MG63 (cell line): ENCODE measurements around the gene MRPL28. TPM values are rescaled to one million over a fixed set of nuclear protein-coding genes. Genes with fewer than 3 reads are reported as not detected.
"Not testable (repeated sequence)": the region's sequence is repeated elsewhere in the genome, so short reads cannot be mapped to it uniquely, and the experiment has no call there.

Experiments used
- DNase-seq: peaks from one replicate; pipeline ENCODE4 v3.0.0-alpha.2; 2020
- H3K27me3 ChIP-seq: fragments of 250-450 bp; sonication (Bioruptor Pico); 2 replicates; pipeline ENCODE4 v1.5.1; 2020; ENCODE audit warnings: mild to moderate bottlenecking, moderate library complexity
- H3K36me3 ChIP-seq: fragments of 250-450 bp; sonication (Bioruptor Pico); 2 replicates; pipeline ENCODE4 v1.5.1; 2020; ENCODE audit warnings: mild to moderate bottlenecking, moderate library complexity
- H3K4me3 ChIP-seq: fragments of 250-450 bp; sonication (Bioruptor Pico); 2 replicates; pipeline ENCODE4 v1.5.1; 2020; ENCODE audit warnings: mild to moderate bottlenecking, moderate library complexity
- H3K9me3 ChIP-seq: fragments of 250-450 bp; sonication (Bioruptor Pico); 2 replicates; pipeline ENCODE4 v1.5.1; 2020; ENCODE audit warnings: mild to moderate bottlenecking, moderate library complexity
- total RNA-seq: library from RNA; depleted of rRNA; stranded (reverse); fragments of >200 nt; shearing (Covaris generic); gene quantifications from 2 replicates; pipeline ENCODE4 v1.2.3, GENCODE V29; 2014; ENCODE audit warnings: low replicate concordance

MRPL28 gene
- total RNA-seq, 1 experiment from 2014 or later = 192 TPM

DNA sequence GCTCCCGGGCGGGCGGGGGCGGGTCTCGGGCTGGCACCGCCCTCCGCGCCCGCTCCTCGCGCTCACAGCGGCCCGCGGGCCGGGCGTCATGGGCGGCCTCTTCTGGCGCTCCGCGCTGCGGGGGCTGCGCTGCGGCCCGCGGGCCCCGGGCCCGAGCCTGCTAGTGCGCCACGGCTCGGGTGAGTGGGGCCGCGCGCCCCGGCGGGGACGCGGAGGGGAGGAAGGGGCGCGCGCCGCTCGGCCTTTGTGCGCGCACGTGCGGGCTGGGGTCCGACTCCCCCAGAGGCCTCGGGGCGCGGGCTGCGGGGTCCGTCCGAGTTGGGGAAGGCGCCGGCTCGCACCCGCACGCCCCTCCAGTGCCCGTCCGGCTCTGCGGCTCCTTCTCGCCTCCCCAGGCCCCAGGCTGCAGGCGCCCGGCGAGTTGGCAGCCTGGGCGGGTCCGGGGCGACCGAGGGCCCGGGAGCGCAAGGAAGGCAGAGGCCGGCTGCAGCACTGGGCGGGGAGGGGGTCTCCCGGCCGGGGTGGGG, 26.9 kb upstream of the MRPL28 start, which contains the start of gene NME4:
NME4 (plus strand) TSS at position 65 of the 527 bp plus-strand sequence; CDS start at position 89, 24 bp downstream.
- peak; percentile 52 for DNase-seq
- no peaks in the 10 kb centered on the region; the same call in 1 of the 2 replicates for H3K9me3 ChIP-seq
- H3K36me3 ChIP-seq = peaks cover 26% of the 10 kb centered on the region
- H3K27me3 ChIP-seq = no peaks in the 10 kb centered on the region
- H3K4me3 ChIP-seq = peak within 1 kb of the TSS; percentile 61

DNA sequence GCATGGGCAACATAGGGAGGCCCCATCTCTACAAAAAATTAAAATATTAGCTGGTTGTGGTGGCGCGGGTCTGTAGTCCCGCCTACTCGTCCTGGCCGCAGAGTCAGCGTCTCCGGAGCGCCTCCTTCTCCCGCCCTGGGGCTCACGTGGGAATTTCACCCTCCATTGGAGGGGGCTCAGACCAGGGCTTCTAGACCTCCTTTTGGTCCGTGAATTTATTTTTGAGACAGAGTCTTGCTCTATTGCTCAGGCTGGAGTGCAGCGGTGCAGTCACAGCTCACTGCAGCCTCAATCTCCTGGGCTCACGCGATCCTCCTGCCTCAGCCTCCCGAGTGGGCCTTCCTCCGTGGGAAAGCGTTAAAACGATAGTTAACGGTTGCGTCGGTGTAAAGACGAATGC, 26.3 kb upstream of the MRPL28 start:
- Histone ChIP-seq H3K4me3 (peak overlapping the region; percentile 53), H3K9me3 (peaks cover 6% of the 10 kb centered on the region; the same call in 1 of the 2 replicates), H3K27me3 (no peaks in the 10 kb centered on the region), H3K36me3 (peaks cover 26% of the 10 kb centered on the region)
- DNase-seq = peak; percentile 70

DNA sequence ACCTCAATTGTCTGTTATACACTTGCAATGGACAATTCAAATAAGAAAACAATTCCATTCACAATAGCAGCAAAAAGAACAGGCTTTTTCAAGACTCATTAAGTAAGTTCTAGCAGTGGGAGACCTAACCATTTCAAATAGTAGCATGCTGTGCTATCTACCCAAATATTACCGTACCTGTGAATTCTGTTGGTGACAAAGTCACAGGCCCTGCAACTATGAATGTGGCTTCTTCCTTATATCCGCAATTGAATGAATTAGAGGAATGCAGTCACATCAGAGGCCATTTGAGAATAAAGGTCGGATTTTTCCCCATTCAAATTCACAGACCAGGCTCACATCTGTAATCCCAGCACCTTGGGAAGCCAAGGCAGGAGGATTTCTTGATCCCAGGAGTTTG, 25.9 kb upstream of the MRPL28 start:
- peak overlapping the region; percentile 53 for H3K4me3 ChIP-seq

DNA sequence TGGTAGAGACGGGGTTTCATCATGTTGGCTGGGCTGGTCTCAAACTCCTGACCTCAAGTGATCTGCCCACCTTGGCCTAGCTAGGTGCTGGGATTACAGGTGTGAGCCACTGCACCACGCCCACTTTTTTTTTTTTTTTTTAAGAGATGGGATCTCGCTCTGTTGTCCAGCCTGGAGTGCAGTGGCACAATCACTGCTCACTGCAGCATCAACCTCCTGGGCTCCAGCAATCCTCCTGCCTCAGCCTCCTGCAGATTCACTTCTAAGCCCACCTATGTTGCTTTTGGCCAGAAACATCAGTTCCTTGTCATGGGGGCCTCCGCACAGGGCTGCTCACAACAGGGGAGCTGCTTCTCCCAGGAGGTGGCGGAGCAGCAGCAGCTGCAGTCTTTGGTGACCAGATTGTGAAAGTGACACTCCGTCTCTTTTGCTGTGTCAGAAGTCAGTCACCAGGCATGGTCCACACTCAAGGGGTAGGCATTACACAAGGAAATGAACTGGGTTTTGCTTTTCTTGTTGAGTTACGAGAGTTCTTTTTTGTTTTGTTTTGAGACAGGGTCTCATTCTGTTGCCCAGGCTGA, 22.2 kb upstream of the MRPL28 start:
- H3K4me3 ChIP-seq = no peak overlapping the region
- peaks cover 6% of the 10 kb centered on the region; the same call in 1 of the 2 replicates for H3K9me3 ChIP-seq
- no peaks in the 10 kb centered on the region for H3K27me3 ChIP-seq
- no peak for DNase-seq
- no peaks in the 10 kb centered on the region for H3K36me3 ChIP-seq

More for the DNA sequence above, 25.9 kb upstream of the MRPL28 start:
- no peak for DNase-seq
- peaks cover 6% of the 10 kb centered on the region; the same call in 1 of the 2 replicates for H3K9me3 ChIP-seq
- no peaks in the 10 kb centered on the region for H3K27me3 ChIP-seq
- H3K36me3 ChIP-seq = peaks cover 26% of the 10 kb centered on the region

DNA sequence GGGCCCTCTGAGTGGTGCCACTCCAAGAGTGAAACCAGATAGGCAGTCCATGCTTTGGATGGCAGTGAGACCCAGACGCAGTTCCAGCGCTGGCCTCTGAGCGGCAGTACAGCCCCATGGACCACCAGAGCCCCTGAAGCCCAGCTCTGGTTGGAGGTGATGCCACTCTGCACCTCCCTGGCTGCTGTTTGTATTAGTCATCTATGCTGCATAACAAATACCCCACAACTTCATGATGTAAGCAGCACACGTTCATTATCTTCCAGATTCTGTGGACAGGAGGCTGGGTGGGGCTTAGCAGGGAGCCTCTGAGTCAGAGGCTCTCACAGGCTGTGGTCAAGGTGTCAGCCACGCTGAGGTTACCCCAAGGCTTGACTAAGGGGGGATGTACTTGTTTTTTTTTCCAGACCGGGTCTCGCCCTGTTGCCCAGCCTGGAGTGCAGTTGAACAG, 21.6 kb upstream of the MRPL28 start:
- Histone ChIP-seq H3K4me3 (no peak overlapping the region), H3K36me3 (no peaks in the 10 kb centered on the region), H3K9me3 (peaks cover 6% of the 10 kb centered on the region; the same call in 1 of the 2 replicates), H3K27me3 (no peaks in the 10 kb centered on the region)
- DNase-seq = peak; percentile 63

DNA sequence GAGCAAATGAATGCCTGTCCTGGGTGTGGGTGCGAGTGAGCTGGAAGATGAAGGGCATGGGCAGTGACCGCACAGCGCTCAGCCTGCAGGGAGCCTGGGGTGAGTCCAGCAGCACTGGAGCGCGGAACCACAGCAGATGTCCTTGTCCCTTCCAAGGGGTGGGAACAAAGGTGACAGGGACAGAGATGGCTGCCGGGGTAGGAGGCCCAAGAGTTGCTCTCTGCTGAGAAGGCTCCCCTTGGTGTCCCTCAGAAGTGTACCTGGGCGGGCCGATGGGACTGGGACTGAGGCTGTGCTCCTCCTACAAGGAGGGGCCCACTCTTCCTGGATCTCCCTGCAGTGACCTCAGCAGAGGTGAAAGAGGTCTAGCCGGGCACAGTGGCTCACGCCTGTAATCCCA, 19.0 kb upstream of the MRPL28 start:
- Histone ChIP-seq H3K27me3 (no peaks in the 10 kb centered on the region), H3K9me3 (peaks cover 6% of the 10 kb centered on the region; the same call in 1 of the 2 replicates), H3K4me3 (no peak overlapping the region), H3K36me3 (no peaks in the 10 kb centered on the region)
- DNase-seq = no peak

DNA sequence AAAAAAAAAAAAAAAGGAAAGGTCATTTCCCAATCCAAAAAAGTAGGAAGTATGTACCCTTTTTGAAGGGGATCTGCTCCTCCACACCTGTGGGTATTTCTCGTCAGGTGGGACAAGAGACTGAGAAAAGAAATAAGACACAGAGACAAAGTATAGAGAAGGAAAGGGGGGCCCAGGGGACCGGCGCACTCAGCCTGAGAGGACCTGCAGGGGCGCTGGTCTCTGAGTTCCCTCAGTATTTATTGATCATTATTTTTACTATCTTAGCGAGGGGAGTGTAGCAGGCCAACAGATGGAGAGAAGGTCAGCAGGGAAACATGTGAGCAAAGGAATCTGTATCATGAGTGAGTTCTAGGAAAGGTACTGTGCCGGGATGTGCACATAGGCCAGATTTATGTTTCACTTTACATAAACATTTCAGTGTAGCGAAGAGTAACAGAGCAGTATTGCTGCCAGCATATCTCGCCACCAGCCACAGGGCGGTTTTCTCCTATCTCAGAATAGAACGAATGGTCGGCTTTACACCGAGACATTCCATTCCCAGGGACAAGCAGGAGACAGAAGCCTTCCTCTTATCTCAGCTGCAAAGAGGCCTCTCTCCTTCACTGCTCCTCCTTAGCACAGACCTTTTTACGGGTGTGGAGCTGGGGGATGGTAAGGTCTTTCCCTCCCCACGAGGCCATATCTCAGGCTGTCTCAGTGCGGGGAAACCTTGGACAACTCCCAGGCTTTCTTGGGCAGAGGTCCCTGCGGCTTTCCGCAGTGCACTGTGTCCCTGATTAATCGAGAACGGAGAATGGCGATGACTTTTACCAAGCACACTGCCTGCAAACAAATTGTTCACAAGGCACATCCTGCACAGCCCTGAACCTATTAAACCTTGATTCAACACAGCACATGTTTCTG, 17.7 kb upstream of the MRPL28 start:
- DNase-seq, H3K36me3 ChIP-seq, H3K27me3 ChIP-seq, H3K4me3 ChIP-seq, H3K9me3 ChIP-seq: not testable (repeated sequence)

DNA sequence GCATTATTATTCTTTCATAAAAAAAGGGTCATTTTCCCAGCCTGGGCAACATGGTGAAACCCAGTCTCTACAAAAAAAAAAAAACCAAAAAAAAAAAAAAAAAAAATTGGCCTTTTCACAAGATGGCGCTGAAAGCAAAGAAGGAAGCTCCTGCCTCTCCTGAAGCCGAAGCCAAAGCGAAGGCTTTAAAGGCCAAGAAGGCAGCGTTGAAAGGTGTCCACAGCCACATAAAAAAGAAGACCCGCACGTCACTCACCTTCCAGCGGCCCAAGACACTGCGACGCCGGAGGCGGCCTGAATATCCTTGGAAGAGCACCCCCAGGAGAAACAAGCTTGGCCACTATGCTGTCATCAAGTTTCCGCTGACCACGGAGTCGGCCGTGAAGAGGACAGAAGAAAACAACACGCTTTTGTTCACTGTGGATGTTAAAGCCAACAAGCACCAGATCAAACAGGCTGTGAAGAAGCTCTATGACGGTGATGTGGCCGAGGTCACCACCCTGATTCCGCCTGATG, 16.4 kb upstream of the MRPL28 start:
- Histone ChIP-seq H3K9me3 (peaks cover under 1% of the 10 kb centered on the region; the same call in 1 of the 2 replicates), H3K36me3 (no peaks in the 10 kb centered on the region; the same call in 1 of the 2 replicates), H3K4me3 (no peak overlapping the region), H3K27me3 (no peaks in the 10 kb centered on the region)
- DNase-seq = no peak

DNA sequence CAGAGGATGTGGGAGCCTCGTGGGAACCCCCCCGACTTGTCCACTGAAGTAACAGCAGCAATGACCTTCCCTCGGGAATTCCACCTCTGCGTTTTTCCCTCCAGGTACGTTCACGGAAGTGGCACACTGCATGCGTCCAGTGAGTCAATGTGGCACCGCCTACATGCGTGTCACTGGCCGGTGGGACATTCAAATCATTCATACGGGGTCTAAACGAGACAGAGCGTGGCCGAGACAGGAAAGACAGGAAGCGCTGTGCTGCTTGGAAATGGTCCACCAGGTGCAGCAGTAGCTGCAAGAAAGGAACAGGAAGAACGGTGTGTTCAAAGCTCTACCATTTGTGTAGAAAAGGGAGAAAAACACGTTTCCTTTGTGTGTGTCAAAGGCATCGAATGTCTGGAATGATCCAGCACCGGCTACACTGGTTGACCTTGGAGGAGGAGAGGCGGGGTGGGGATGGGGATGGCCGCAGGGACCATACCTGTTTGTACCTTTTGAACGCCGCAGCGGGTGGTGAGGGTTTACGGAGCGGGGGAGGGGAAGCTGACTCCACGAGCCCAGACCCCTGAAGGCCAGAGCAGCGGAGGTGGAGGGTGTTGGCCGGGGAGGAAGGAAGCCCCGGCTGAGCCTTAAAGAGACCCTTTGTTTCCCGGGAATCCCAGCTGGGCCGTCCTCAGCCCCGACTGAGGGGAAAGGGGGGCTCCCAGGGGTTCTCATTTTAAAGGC, 13.2 kb upstream of the MRPL28 start:
- no peaks in the 10 kb centered on the region for H3K27me3 ChIP-seq
- H3K4me3 ChIP-seq = no peak overlapping the region
- DNase-seq = no peak
- no peaks in the 10 kb centered on the region for H3K9me3 ChIP-seq
- no peaks in the 10 kb centered on the region; the same call in 1 of the 2 replicates for H3K36me3 ChIP-seq

DNA sequence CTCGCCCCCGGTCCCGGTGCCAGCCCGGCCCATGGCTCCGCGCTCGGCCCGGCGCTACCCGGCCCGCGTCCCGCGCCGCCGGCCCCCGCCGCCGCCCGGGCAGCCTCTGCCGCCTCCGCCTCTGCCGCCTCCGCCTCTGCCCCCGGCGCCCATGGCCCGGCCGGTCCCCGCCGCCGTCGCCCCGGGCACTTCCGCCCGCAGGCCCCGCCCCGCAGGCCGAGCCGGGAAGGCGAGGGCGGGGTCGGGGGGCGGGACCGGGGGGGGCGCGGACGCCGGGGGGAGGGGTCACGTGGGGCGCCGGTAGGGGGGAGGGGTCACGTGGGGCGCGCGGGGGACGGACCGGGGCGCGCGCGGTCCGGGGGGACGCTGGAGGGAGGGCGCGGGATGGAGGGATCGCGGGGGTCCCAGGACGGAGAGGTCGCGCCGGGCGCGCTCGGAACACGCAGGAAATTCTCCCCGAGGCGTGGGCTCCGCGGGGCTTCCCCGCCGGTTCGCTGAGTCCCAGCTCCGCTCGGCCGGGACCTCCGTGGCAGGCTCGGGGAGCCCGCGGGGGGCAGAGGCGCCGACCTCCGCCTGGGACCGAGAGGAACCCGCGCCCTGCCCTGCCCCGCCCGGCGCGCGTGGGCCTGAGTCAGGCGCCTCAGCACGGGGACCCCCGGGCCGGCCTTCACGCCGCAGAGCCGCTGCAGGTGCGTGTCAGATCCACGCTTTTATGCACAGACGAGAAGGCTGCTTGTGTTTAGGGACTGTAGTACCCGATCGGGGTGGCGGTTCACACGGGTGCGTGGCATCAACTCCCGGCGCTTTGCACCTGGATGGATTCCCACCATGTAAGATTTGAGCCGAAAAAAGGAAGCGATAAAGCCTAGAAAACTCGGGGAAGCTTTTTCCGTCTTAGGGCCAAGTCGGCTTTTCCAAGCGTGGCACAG, 11.7 kb upstream of the MRPL28 start, which contains the start of gene PGAP6:
PGAP6 (minus strand) TSS at position 190 of the 929 bp plus-strand sequence; CDS start at position 33, 157 bp downstream.
- H3K36me3 ChIP-seq = no peaks in the 10 kb centered on the region; the same call in none of the 2 replicates
- peak; percentile 63 for DNase-seq
- H3K27me3 ChIP-seq = no peaks in the 10 kb centered on the region
- peak within 1 kb of the TSS; percentile 73 for H3K4me3 ChIP-seq
- H3K9me3 ChIP-seq = no peaks in the 10 kb centered on the region

DNA sequence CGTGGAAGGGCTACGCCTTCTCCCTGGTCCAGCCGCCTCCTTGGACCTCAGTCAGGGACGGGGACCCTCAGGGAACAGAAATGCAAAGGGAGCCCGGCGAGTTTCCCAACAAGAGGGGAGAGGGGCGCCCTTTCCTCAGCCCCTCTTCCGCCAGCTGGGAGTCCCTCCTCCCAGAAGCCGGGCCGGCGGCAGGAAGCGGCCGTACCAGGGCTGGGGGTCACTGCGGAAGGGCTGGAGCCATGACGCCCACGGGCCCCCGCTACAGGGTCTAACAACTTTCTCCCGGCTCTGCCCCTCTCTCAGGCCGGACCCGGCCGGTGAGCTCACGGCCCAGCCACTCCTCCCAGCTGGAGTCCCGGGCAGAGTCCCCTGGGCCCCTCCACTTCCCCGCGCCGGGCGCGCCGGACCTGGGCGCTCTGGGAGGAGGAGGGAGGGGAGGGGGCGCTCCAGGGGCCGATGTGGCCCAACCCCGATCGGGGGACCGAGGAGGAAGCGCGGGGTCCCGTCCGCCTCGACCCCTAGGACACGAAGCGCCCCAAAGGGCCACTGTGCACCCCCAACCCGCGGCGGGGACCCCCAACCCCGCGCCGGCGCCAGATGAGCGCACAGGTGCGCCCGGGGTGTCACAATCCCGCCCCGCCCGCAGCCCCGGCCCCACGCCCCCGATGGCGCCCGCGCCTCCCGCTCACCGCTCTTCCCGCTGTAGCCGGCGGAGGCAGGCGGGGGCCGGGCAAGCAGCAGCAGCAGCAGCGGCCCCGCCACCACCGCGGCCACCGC, 10.9 kb upstream of the MRPL28 start:
- peak; percentile 54 for DNase-seq
- no peaks in the 10 kb centered on the region for H3K9me3 ChIP-seq
- peak overlapping the region; percentile 73 for H3K4me3 ChIP-seq
- peaks cover 3% of the 10 kb centered on the region for H3K36me3 ChIP-seq
- H3K27me3 ChIP-seq = no peaks in the 10 kb centered on the region

DNA sequence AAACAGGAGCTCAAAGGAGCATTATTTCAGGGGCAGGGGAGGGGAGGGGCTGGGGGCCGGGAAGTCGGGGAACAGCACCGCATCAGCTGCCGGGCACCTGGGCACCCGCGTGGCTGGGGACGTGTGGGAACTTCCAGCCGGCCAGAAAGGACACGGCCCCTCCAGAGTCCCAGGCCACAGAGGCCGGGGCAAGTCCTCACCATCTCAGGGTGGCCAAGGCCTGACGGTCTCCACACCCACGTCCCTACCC, 10.3 kb upstream of the MRPL28 start:
- H3K9me3 ChIP-seq = no peaks in the 10 kb centered on the region
- peaks cover 6% of the 10 kb centered on the region for H3K36me3 ChIP-seq
- H3K4me3 ChIP-seq = peak overlapping the region; percentile 73
- DNase-seq = no peak
- H3K27me3 ChIP-seq = no peaks in the 10 kb centered on the region

DNA sequence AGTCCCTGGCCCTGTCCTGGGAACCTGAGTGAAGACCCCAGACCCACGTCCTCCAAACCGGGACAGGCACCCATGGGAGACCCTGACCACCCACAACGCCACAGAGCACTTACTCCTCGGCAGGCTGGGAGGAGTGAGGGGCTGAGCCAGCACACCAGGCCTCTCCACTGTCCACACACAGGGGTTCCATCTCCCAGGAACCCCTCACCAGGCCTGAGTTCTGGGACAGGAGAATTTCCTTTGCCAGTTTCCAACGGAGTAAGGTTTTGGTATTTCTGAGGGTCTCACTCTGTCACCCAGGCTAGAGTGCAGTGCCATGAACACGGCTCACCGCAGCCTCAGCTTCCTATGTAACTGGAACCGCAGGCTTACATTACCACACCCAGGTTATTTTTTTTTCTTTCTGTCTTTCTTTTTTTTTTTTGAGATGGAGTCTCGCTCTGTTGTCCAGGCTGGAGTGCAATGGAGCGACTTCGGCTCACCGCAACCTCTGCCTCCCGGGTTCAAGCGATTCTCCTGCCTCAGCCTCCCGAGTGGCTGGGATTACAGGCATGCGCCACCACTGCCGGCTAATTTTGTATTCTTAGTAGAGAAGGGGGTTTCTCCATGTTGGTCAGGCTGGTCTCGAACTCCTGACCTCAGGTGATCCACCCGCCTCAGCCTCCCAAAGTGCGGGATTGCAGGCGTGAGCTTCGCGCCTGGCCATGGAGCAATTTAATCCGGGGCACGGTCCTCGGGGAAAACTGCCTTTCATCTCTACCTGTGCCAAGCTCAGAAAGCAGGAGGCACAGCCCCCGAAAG, 9.8 kb upstream of the MRPL28 start:
- H3K27me3 ChIP-seq = no peaks in the 10 kb centered on the region
- DNase-seq = no peak
- peaks cover 6% of the 10 kb centered on the region for H3K36me3 ChIP-seq
- H3K4me3 ChIP-seq = no peak overlapping the region; the same call in 1 of the 2 replicates
- H3K9me3 ChIP-seq = no peaks in the 10 kb centered on the region
